Osteoblast (primary cell): ENCODE data around the gene WDR46. TPM values are rescaled to one million over a fixed set of nuclear protein-coding genes. Genes with fewer than 3 reads are reported as not detected.

Experiments used
- DNase-seq: peaks from one replicate; pipeline ENCODE4 v3.0.0; 2011; ENCODE audit warnings: low spot score, mixed read lengths; ENCODE audit not compliant: insufficient read length; ENCODE audit errors: missing footprints
- H2AFZ ChIP-seq: 2 replicates; pipeline ENCODE4 v1.6.0; 2011; ENCODE audit warnings: mild to moderate bottlenecking, low read length
- H3K27ac ChIP-seq: 2 replicates; pipeline ENCODE4 v1.5.1; 2011; ENCODE audit warnings: mild to moderate bottlenecking, low read depth, low read length, moderate library complexity
- H3K27me3 ChIP-seq: 2 replicates; pipeline ENCODE4 v1.6.0; 2012; ENCODE audit warnings: mild to moderate bottlenecking, control low read depth, inconsistent platforms, low read length, moderate library complexity; ENCODE audit not compliant: insufficient read depth
- H3K36me3 ChIP-seq: 2 replicates; pipeline ENCODE4 v1.5.1; 2011; ENCODE audit warnings: mild to moderate bottlenecking, low read length, control low read depth, moderate library complexity; ENCODE audit not compliant: insufficient read depth
- H3K4me1 ChIP-seq: 2 replicates; pipeline ENCODE4 v1.5.1; 2011; ENCODE audit warnings: mild to moderate bottlenecking, low read length, control low read depth, moderate library complexity; ENCODE audit not compliant: insufficient read depth
- H3K4me2 ChIP-seq: 2 replicates; pipeline ENCODE4 v1.6.0; 2011; ENCODE audit warnings: mild to moderate bottlenecking, low read length; ENCODE audit not compliant: insufficient read depth
- H3K4me3 ChIP-seq: fragments of 200-600 bp; sonication (generic); 3 replicates; pipeline ENCODE4 v1.5.1; 2012; ENCODE audit warnings: mild to moderate bottlenecking, low read length, inconsistent platforms; ENCODE audit not compliant: insufficient read depth
- H3K79me2 ChIP-seq: 2 replicates; pipeline ENCODE4 v1.6.0; 2012; ENCODE audit warnings: mild to moderate bottlenecking, low read length, control low read depth, inconsistent platforms; ENCODE audit not compliant: insufficient read depth
- H3K9me3 ChIP-seq: 2 replicates; pipeline ENCODE4 v1.5.1; 2011; ENCODE audit warnings: low read depth, low read length, control low read depth
- H4K20me1 ChIP-seq: 2 replicates; pipeline ENCODE4 v1.6.0; 2012; ENCODE audit warnings: mild to moderate bottlenecking, low read length, control low read depth; ENCODE audit not compliant: insufficient read depth
- total RNA-seq: library from RNA; depleted of rRNA; stranded (reverse); fragments of >200 nt; gene quantifications from 2 replicates; pipeline ENCODE4 v1.2.3, GENCODE V29; 2012
- TF ChIP-seq, protein P1 (sequence below): IDR thresholded peaks from 2 replicates; pipeline ENCODE4 v1.5.1; 2011; ENCODE audit warnings: mild to moderate bottlenecking, low read depth, low read length, moderate library complexity; ENCODE audit errors: extremely low read depth

WDR46 gene
- total RNA-seq, 1 donor, result 86.9 TPM

- peaks cover 10% of the 10 kb centered on the region for H3K79me2 ChIP-seq
- H3K9me3 ChIP-seq, result no peaks in the 10 kb centered on the region
- DNase-seq, result no peak
- no peak overlapping the region for H2AFZ ChIP-seq
- H3K4me1 ChIP-seq, result peaks cover 27% of the 10 kb centered on the region
- TF ChIP-seq, protein P1, sequence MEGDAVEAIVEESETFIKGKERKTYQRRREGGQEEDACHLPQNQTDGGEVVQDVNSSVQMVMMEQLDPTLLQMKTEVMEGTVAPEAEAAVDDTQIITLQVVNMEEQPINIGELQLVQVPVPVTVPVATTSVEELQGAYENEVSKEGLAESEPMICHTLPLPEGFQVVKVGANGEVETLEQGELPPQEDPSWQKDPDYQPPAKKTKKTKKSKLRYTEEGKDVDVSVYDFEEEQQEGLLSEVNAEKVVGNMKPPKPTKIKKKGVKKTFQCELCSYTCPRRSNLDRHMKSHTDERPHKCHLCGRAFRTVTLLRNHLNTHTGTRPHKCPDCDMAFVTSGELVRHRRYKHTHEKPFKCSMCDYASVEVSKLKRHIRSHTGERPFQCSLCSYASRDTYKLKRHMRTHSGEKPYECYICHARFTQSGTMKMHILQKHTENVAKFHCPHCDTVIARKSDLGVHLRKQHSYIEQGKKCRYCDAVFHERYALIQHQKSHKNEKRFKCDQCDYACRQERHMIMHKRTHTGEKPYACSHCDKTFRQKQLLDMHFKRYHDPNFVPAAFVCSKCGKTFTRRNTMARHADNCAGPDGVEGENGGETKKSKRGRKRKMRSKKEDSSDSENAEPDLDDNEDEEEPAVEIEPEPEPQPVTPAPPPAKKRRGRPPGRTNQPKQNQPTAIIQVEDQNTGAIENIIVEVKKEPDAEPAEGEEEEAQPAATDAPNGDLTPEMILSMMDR, result no peak
- H3K27me3 ChIP-seq, result no peaks in the 10 kb centered on the region
- peaks cover 16% of the 10 kb centered on the region for H3K36me3 ChIP-seq
- no peak overlapping the region for H3K4me2 ChIP-seq
- H4K20me1 ChIP-seq, result no peaks in the 10 kb centered on the region
- H3K27ac ChIP-seq, result no peak overlapping the region
- H3K4me3 ChIP-seq, result no peak overlapping the region
These were observed 34.4 kb downstream of the WDR46 start for GRCh38 chr6:33254591-33254990.

GRCh38 chr6:33252759-33253158 lies 36.3 kb downstream of the WDR46 start:
- TF ChIP-seq, protein P1, result no peak
- Histone ChIP-seq H4K20me1 (no peaks in the 10 kb centered on the region), H3K4me2 (no peak overlapping the region), H2AFZ (no peak overlapping the region), H3K4me1 (peaks cover 40% of the 10 kb centered on the region), H3K27me3 (no peaks in the 10 kb centered on the region), H3K9me3 (no peaks in the 10 kb centered on the region), H3K4me3 (no peak overlapping the region), H3K79me2 (peaks cover 10% of the 10 kb centered on the region), H3K36me3 (peaks cover 13% of the 10 kb centered on the region), H3K27ac (no peak overlapping the region)
- DNase-seq, result no peak

DNA sequence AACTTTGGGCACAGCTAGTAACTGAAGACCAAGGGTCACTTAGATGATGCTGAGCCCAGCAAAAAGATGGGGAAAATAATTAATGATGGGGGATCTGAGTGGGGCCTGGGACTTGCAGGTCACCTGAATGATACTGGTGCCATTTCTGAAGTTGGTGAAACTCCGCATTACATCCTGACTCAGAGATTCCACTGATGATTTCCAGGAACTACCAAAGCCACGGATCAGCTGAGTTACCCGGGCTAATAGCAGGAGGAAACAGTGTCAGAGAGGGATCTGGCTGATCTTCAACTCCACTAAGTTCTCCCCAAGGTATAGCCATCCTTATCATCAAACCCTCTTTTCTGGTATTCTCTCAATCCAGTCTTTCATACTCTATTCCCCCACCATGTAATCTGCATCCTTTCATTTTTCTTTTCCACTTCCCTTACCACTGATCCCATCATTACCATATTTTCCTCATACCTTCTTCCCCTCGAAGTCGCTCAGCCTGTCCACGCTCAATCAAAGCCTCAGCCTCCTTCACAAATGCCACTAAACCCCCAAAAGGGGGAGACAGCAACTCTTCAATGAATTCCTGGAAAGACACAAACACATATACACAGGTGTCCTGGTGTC lies 37.5 kb downstream of the WDR46 start:
- Histone ChIP-seq H3K4me3 (no peak overlapping the region), H3K27me3 (no peaks in the 10 kb centered on the region), H3K4me1 (peaks cover 44% of the 10 kb centered on the region), H3K79me2 (peaks cover 10% of the 10 kb centered on the region), H4K20me1 (no peaks in the 10 kb centered on the region), H3K4me2 (no peak overlapping the region), H3K9me3 (no peaks in the 10 kb centered on the region), H3K27ac (peak overlapping the region; percentile 36), H2AFZ (no peak overlapping the region), H3K36me3 (peaks cover 7% of the 10 kb centered on the region)
- TF ChIP-seq, protein P1, result no peak
- DNase-seq, result no peak

GRCh38 chr6:33250731-33251130 lies 38.3 kb downstream of the WDR46 start:
- no peak for DNase-seq
- peak overlapping the region; percentile 95 for H3K27ac ChIP-seq
- peaks cover 7% of the 10 kb centered on the region for H3K36me3 ChIP-seq
- H3K27me3 ChIP-seq, result no peaks in the 10 kb centered on the region
- H3K4me2 ChIP-seq, result peak overlapping the region; percentile 95
- H3K4me1 ChIP-seq, result peaks cover 44% of the 10 kb centered on the region
- H3K4me3 ChIP-seq, result peak overlapping the region; percentile 24
- H4K20me1 ChIP-seq, result no peaks in the 10 kb centered on the region
- H2AFZ ChIP-seq, result no peak overlapping the region
- H3K9me3 ChIP-seq, result no peaks in the 10 kb centered on the region
- TF ChIP-seq, protein P1, result no peak
- H3K79me2 ChIP-seq, result peaks cover 10% of the 10 kb centered on the region
